Peyer's patch (tissue), 4 donors: ENCODE results near the gene TEX28. TPM values are rescaled to one million over a fixed set of nuclear protein-coding genes. Genes with fewer than 3 reads are reported as not detected.
"Not testable (repeated sequence)": the region's sequence is repeated elsewhere in the genome, so short reads cannot be mapped to it uniquely, and the experiment has no call there.

Experiments
- DNase-seq, 3 donors: peaks; one replicate each; pipeline ENCODE4 v3.0.0-alpha.2; 2017 to 2019
- H3K27ac ChIP-seq, 4 donors: fragments of 200-600 bp; sonication (generic); one replicate each; pipeline ENCODE4 v1.5.1; 2016 to 2019
- H3K27me3 ChIP-seq, 2 donors: fragments of 200-600 bp; sonication (generic); one replicate each; pipeline ENCODE4 v1.5.1; 2019
- H3K36me3 ChIP-seq, 3 donors: fragments of 200-600 bp; sonication (generic); one replicate each; pipeline ENCODE4 v1.5.1; 2016 to 2019
- H3K4me1 ChIP-seq, 4 donors: fragments of 200-600 bp; sonication (generic); one replicate each; pipeline ENCODE4 v1.5.1; 2016 to 2019
- H3K4me3 ChIP-seq, 4 donors: fragments of 200-600 bp; sonication (generic); 1 replicate in 3 of 4; 2 replicates in 1 of 4; pipeline ENCODE4 v1.5.1; 2016 to 2019; ENCODE audit warnings: mild to moderate bottlenecking in 1 of 4
- H3K9me3 ChIP-seq, 4 donors: fragments of 200-600 bp; sonication (generic); one replicate each; pipeline ENCODE4 v1.5.1; 2016 to 2019; ENCODE audit warnings: mild to moderate bottlenecking in 1 of 4
- CTCF ChIP-seq, 6 experiments: fragments of 450-650 bp in 4 of 6; fragments of 200-600 bp in 2 of 6; sonication (generic) in 1 of 6; IDR thresholded peaks; one replicate each; pipeline ENCODE4 v1.5.1; 2017 to 2019; ENCODE audit warnings: antibody characterized with exemption in 6 of 6, mild to moderate bottlenecking in 3 of 6, moderate library complexity in 1 of 6
- POLR2A ChIP-seq, 2 donors: fragments of 450-650 bp; IDR thresholded peaks; one replicate each; pipeline ENCODE4 v1.5.1; 2017; ENCODE audit warnings: antibody characterized with exemption in 2 of 2, mild to moderate bottlenecking in 2 of 2, moderate library complexity in 2 of 2
- total RNA-seq, 4 donors: library from RNA; depleted of rRNA; stranded (reverse); fragments of >200 nt; gene quantifications; one replicate each; pipeline ENCODE4 v1.1.0, GENCODE V29; 2016

TEX28 gene
- total RNA-seq: not detected

GRCh38 chrX:154294791-154295574, at the start of gene TEX28:
Gene TEX28 (minus strand): TSS chrX:154295124. CDS start chrX:154292117, 3,007 bp downstream.
- H3K27me3 ChIP-seq: no peaks in the 10 kb centered on the region
- H3K27ac ChIP-seq: no peak within 1 kb of the TSS
- H3K4me3 ChIP-seq: no peak within 1 kb of the TSS
- no peaks in the 10 kb centered on the region for H3K4me1 ChIP-seq
- H3K9me3 ChIP-seq: peaks cover 0 to 3% (median 0%) of the 10 kb centered on the region in 4 donors
- no peak for DNase-seq
- no peaks in the 10 kb centered on the region for H3K36me3 ChIP-seq
- TF ChIP-seq CTCF (IDR thresholded peaks at IDR 0.05) (no peak), POLR2A (IDR thresholded peaks at IDR 0.05) (no peak)

- not testable (repeated sequence) for H3K27me3 ChIP-seq, H3K4me1 ChIP-seq, H3K4me3 ChIP-seq, H3K36me3 ChIP-seq, DNase-seq, H3K27ac ChIP-seq, H3K9me3 ChIP-seq
Observed at GRCh38 chrX:154343620-154344019, 48.7 kb upstream of the TEX28 start.

- H3K9me3 ChIP-seq, DNase-seq: not testable (repeated sequence)
Observed at GRCh38 chrX:154343063-154343462, 48.1 kb upstream of the TEX28 start.

GRCh38 chrX:154341399-154342298, 46.7 kb upstream of the TEX28 start:
- not testable (repeated sequence) for H3K27me3 ChIP-seq, H3K36me3 ChIP-seq, H3K9me3 ChIP-seq, H3K4me1 ChIP-seq, DNase-seq
- Histone ChIP-seq H3K27ac (peak overlapping the region in 1 of 4 donors; percentile 52), H3K4me3 (peak overlapping the region in 1 of 4 donors; percentile 15)

More at GRCh38 chrX:154343063-154343462, 48.1 kb upstream of the TEX28 start:
- H3K4me3 ChIP-seq, H3K36me3 ChIP-seq, H3K4me1 ChIP-seq, H3K27me3 ChIP-seq, H3K27ac ChIP-seq: not testable (repeated sequence)

GRCh38 chrX:154334496-154334895, 39.6 kb upstream of the TEX28 start:
- DNase-seq: no peak
- H3K27me3 ChIP-seq: no peaks in the 10 kb centered on the region
- H3K4me3 ChIP-seq: no peak overlapping the region
- H3K4me1 ChIP-seq: no peaks in the 10 kb centered on the region
- no peak overlapping the region for H3K27ac ChIP-seq
- no peaks in the 10 kb centered on the region for H3K9me3 ChIP-seq
- TF ChIP-seq POLR2A (IDR thresholded peaks at IDR 0.05) (no peak), CTCF (IDR thresholded peaks at IDR 0.05) (no peak)
- H3K36me3 ChIP-seq: no peaks in the 10 kb centered on the region

- no peak overlapping the region for H3K4me3 ChIP-seq
- no peak for DNase-seq
Observed at GRCh38 chrX:154333837-154334271, 38.9 kb upstream of the TEX28 start.

More at GRCh38 chrX:154333837-154334271, 38.9 kb upstream of the TEX28 start:
- Histone ChIP-seq H3K4me1 (no peaks in the 10 kb centered on the region), H3K9me3 (no peaks in the 10 kb centered on the region), H3K27ac (peak overlapping the region in 1 of 4 donors; percentile 43), H3K36me3 (no peaks in the 10 kb centered on the region), H3K27me3 (no peaks in the 10 kb centered on the region)
- TF ChIP-seq POLR2A (IDR thresholded peaks at IDR 0.05): no peak
- no peak for TF ChIP-seq CTCF (IDR thresholded peaks at IDR 0.05)
